HG02943 (cell line): ENCODE results near the gene MEIS2.

Experiments used
- ATAC-seq: cut with Tn5 transposase; IDR thresholded peaks from one replicate; pipeline ENCODE4 v1.9.1; 2021; ENCODE audit warnings: mild to moderate bottlenecking, low read depth, moderate library complexity; ENCODE audit not compliant: unreplicated experiment

MEIS2 gene

DNA sequence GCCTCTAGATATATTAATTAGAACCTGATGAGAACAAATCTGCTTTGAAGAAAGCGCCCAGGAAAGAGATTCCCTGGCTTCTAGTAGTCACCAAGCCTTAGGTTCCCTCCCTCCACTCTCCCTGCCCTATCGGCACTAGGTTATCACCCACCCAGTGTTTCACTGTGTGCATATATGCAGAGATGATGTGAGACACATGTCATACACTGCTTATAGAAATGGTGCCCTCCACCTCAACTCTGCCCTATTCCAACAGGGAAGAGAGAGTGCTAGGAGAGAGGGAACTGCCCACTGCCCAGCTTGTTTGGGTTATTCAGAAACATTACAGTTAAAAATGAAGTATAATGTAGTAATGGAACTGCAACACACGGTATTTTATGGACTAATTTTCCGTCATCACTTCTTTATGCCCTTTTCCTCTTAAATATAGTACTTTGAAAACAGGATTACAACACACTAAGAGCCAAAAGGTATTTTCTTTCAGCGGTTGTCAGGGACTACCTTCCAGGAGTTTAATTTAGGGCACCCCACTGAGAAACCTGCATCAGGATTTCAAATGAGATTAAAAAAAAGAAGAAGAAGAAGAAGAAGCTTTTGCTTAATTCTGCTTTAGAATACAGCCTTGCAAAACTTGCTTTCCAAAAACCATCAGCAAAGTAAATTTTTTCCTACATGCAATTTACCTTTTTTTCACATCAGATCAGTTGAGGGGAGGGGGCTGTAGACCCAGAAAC, 55.3 kb downstream of the MEIS2 start:
- ATAC-seq: no peak

DNA sequence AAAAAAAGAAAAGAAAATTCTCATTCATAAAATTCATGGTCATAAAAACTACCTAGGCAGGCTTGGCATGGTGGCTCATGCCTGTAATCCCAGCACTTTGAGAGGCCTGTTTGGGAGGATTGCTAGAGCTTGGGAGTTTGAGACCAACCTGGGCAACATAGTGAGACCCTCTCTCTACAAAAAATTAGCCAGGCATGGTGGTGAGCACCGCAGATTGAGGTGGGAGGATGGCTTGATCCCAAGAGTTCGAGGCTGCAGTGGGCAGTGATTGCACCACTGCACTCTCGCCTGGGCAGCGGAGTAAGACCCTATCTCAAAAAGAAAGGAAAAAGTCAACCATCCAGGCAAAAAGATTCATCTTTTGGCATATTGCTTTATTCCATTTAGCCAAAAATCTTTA, 58.5 kb downstream of the MEIS2 start:
- ATAC-seq: no peak

DNA sequence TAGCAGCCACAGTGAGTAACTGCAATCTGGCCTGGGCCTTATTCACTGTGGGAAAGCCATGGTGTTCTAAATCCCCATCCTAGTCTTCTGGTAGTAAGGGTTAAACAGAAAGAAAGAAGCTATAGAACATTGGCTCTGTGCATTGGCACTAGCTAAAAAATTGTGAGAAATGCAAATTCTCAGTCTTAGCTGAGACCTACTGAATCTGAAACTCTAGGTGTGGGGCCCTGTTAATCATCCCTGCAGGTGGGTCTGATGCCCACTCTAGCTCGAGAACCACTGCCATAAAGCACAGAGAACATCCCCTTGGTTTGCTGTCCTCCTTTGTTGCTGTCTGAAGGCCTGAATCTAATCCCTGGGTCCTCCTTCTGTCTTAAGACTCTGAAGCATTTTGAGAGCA, 59.3 kb downstream of the MEIS2 start:
- no peak for ATAC-seq

DNA sequence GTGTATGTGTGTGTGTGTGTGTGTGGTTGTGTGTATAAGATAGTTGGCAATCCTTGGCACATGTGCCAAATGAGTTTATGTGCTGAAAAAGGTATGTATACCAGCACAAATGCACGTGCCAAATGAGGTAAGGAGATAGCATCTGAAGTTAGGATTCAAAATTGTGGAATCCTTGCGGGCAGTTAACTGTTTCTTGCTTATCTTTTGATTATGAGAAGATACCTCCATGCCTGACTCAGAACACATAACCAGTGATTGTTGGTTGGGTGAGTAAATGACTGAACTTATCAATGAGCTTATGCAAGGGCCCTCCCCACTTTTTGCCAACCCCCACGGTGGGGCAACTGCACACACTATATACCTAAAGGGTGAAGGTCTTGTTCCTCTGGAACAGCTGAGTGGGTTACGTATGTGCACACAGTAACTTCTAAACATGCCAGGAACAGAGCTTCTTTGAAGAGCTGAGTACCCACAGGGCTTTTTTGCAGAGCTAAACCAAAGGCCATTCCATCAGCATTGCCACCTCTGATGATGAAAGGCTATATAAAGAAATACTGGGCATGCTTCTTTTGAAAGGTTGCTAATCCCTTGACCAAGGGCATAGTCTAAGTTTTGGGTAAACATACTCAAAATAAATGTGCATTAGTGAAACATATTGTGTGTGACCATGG, 60.1 kb downstream of the MEIS2 start:
- ATAC-seq: no peak

DNA sequence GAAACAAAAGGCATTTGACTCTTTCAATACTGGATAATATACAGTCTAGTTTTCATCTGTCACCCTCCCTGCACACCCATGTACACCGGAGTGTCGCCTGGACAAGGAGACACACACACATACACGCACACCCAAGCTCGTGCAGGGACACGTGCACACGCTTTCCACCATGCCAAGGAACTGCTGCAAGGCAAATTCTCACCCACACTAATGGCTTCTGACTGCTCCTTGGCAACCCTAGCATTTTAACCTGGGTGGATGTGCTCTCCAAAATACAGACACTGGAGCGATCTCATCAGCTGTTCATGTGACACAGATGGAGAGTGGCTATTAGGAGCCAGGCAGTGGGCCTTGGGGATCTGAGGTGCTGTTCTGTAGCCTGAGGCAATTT, 61.6 kb downstream of the MEIS2 start:
- no peak for ATAC-seq

DNA sequence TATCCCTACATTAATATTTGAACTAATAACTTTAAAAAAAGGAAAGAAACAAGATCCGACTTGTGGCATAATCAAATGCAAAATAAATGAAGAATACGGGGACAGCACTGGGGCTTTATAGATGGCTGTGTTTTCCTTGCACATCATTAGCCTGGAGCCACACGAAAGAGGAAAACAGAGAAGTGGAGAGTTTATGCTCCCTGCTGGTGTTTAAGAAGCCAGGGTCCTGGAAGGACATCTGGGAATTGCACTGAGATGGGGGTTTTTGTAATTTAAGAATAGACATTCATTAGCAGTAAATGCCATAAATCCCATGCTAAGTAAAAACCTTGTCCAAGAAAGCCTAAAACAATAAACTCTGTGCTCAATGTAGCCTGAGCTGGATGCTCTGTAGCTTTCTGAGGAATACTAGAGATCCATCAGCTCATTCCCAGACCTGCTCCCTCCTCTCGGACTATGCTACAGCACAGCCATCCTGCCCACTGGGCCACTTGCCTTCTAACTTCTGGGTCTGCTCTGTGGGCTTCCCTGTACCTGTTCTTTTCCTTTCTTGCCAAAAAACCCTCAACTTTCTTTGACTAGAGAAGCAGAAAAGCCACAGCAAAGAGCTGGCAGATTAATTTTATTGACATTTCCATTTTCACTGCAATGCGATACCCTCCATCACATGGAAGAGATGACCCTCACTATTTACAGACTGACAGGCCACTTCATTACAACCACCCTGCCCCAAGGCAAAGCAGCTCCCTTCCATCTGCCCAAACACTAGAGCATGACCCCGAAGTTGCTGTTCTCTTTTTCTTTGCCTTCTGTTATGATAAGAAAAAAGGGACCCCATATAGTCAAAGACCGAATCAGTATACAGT, 62.3 kb downstream of the MEIS2 start:
- ATAC-seq: no peak

DNA sequence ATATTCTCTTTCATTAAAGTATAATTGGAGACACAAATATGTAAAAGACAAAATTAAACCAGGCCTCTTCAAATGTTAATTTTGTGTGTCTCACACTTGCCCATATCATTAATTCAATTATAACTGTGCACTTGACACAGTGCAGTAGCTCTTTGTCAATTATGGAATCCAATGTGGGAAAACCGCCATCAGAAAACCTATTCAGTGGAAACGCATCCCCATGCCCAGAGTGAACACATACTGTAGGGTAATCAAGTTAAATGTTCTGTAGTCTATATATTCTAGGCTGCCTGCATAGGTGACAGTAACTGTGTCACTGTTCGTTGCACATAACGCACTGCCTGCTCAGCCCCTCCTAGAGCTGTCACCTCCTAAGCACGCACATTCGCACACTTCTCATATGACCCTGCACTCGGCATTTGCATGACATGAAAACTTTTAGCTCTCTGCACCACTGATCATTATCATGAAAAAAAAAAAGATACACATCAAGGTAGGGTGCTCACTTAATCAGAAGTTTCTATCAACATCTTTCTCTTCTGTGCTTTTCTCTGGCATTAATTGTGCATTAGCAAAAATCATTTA, 63.2 kb downstream of the MEIS2 start:
- no peak for ATAC-seq

DNA sequence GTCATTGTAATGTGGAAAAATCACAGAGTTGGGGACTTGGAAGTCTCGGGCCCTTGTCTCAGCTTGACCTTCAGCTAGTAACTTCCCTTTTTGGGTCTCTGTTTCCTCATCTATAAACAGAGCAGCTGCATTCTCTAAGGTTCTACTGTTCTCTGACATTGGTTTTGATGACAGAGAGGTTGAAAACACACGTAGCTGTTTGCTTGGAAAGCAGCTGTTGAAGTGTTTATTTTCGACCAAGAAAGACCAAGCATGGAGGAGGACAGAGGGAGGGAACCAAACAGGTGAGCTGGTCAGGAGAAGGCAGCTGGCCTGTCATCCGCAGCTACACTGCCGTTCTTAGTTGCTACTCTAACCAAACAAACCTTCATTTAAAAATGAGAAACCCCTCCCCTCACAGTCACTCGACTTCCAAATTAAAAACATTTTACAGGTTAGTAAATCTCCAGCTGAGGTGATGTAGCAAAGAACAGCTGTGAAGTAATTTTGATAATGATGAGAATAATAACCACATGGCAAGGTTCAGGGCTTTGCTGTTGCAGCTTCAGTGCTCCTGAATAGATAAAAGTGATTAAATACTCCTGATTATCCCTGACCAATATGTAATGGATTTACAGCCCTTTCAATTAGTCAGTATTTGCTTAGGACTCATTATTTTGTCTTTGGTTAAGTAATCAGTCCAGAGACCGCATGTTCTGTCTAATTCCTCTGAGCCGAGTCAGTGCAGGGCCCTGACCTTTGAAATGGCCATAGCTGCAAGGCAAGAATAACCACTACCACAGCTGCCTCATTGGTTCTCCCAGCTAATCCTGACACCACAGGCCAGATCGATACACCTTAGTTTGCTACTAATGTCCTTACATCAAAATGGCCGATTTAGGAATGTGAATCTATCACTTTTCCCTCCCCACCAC, 65.3 kb downstream of the MEIS2 start:
- ATAC-seq: no peak

DNA sequence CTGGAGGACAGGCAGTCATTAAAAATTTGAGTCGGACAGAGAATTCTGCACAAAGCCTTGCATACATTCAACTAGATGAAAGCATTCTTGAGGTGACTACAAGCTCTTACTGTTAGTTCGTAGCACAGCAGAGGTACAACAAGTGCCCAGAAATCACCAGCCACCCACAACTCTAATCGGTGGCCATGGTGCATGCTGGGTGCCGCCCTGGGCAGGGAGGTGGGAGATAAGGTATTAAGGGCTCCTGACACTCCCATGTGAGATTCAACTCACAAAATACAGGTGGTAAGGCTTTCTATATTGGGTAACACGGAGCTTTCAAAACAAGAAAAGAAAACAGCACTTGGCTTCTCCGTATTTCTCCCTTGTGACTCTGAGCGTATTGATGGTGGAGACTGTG, 66.0 kb downstream of the MEIS2 start:
- ATAC-seq: no peak

DNA sequence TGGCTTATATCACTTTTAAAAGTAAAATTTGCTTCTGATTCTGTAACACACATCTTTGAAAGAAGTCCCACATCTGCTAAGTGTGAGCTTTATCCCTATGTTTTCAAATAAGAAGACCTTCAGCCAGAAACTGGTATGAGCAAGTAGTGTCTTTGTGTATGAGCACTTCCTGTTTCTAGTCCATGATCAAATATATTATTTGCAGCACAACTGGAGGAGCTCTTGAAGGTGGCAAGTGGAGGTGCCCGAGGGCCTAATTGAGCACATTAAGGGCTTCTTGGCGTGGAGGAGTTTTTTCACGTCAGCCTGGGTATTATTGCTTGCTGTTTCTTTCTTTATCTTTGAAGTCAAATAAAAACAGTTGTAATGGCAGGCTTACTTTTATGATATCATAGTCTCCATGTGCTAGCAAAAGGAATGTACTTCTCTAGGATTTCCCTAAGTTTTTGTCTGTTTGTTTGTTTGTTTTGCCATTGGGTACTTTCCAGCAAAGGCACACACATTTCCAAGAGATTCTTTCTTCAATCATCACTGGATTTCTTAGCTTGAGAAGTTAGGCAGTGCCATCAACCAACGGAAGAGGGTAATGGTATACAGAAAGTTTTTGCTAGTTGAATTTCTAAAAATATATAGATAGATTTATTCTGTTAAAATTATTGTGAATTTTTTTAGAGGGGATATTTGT, 68.1 kb downstream of the MEIS2 start:
- ATAC-seq: no peak

DNA sequence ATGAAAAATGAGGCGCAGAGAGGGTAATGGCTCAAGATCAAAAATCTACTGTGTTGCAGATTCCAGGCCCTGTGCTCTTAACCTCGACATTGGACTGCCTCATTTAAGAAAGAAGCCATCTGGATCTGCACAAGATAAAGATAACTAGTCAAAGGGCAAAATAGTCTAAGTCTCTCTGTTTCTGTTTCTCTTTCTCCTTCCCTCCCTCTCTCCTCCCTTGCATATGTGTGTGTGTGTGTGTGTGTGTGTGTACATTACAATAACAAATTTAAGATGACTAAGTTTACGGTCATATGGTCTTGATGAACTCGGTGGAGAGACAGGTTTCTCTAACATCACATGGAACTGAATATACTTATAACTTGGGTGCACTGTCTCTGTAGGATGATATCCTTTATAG, 69.2 kb downstream of the MEIS2 start:
- ATAC-seq: no peak

DNA sequence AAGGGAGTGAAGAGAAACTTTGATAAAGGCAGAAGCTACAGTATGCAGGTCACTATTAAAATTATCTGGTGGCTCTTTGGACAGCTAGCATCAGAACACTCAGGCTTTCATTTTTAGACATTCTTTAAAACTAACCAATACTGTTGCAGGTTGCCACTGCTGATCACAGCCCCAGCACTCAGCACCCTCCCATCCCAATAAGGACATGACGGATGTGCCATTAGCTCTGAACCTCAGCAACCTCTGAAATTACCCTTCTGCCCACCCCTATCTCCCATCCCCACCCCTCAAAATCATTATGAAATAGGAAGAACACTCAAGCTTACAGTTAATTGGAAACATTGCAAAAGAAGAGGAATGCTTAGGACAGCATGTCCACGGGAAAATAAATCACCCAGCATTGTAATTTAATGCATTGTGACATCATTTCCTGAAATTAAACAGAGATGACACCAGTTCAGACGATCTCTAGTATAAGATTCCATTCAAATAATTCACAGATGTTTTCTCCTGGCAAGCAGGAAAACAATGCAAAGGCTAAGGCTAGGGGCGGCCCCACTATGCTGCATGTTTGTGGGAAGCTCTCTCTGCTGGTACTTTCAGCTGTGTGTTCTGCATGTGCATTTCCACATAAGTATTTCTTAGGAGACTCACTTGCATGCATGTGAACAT, 71.6 kb downstream of the MEIS2 start:
- no peak for ATAC-seq

DNA sequence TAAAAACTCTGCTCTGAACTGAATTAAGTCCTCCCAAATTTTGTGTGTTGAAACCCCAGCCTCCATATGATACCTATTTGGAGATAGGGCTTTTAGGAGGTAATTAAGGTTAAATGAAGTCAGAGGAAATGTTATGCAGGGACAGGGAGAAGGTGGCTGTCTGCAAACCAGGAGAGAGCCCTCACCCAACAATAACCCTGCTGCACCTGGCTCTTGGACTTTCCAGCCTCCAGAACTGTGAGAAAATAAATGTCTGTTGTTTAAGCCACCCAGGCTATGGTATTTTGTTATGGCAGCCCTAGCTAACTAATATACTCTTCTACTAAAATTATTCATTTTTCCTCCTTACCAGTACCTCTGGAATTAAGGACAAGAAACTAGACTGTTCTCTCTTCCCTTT, 79.5 kb downstream of the MEIS2 start:
- ATAC-seq: no peak

DNA sequence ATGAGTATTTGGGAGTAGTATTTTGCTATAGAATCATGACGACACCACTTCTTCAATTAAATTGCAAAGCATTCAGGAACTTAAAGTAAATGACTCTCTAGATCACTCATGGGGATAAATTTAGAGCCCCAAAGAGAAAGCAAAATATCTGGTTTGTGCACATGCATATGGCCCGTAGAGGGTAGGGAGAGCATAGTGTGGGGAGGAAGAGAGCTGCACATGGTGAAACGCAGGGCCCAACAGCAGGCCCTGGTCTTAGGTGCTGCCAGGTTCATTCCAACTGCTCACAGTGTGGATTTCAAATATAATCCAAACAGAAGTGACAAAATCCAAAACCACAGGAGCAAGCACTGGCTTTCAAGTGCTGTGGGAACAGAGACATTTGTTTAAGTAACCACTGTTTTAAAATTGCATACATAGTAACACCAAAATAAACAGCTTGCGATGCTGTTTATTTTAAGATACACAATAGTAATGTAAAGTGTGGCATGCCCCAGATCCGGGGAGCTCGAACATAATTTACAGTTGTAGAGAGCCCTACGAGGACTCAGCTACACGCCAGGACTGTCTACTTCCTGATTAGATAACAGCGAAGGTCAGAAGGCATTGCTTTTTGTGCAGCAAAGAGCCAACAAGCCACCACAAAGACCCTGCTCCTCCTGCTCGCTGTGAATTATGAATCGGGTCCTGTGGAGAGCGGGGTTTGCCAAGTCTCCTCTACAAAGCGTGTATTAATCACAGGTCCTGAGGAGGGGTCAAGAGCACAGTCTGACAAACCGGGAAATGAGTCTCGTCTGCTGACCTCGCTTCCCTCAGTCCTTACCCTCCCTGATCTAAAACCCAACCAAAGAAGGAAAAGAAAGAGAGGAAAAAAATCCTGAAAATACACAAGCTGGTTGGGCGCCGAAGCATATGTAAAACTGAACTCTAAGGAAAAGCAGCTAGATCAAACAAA, 80.6 kb downstream of the MEIS2 start:
- no peak for ATAC-seq

DNA sequence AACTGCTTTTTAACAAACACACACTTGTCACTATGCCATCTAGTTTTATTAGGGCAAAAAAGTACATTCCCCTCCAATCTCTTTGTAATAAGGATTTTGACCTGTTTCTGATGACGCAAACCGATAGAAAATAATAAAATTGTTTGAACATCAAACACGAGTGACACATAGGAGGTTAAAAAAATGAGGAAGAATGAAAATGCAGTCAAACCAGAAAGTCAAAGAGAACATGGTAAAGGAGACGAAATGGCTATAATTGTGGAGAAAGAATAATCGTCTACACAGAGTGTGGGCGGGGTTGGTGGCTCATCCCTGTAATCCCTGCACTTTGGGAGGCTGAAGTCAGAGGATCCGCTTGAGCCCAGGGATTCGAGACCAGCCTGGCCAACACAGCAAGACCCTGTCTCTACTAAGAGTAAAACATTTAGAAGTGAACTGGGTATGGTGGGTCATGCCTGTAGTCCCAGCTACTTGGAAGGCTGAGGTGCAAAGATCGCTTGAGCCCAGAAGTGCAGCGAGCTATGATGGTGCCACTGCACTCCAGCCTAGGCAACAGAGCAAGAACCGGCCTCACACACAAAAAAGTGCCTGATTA, 83.2 kb downstream of the MEIS2 start:
- ATAC-seq: no peak

DNA sequence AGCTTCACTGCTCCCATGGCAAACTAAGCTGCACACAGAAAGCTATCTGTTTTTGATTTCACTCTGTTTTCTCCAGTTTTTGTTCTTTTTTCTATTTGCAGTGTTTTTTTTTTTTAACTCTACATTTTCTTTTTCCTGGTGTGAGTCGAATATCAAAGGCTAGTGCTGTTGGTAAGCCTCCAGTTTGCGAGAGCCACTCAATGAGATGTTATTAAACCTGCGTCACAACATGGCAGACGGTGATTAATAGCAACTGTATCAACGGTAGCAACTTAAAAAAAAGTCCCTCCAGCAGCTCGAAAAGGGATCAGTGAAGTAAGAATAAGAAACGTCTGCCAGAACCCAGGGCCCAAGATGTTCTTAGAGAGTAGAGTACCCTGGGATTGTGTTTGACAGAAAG, 84.1 kb downstream of the MEIS2 start:
- no peak for ATAC-seq

DNA sequence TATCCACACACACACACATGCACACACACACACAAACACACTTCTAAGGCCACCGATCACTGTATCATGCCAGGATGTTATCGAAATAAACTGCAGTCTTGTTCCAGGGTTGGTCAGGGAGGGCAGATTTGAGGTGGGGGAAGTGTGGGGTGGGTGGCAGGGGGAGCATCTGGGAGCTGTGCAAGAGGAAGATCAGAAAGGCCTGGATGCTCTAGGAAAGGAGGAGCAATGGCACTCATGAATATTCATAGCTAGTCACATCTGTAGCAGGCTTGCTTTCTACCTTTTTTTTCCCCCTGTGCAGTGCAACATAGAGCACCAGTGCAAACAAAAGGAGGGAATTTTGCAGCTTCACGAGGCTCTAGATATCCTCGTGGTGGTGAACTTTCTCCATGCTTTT, 84.9 kb downstream of the MEIS2 start:
- ATAC-seq: no peak

DNA sequence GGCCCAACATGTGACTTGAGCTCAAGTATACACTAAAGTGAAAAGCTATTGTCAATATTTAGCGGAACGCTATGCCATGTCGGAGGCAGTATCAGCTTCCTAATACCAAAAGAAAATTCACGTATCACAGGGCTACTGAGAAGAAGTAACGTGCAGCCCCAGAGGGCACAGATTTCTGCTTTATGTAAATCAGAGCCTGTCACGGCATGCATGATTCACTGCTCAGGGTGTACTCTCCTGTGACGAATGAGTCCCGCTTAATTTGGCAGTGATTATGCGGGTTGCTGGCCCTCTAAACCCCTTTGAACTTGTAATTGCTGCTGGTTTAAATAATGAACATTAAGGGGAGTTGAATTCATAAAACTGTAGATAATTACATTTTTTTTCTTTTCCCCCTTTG, 85.3 kb downstream of the MEIS2 start:
- no peak for ATAC-seq
